ENCODE results near the gene CLK2. TPM values are rescaled to one million over a fixed set of nuclear protein-coding genes. Genes with fewer than 3 reads are reported as not detected.
"Not testable (repeated sequence)": the region's sequence is repeated elsewhere in the genome, so short reads cannot be mapped to it uniquely, and the experiment has no call there.

CLK2 gene
- total RNA-seq, 1 donor from 2014 or later, result 23.5 TPM

DNA sequence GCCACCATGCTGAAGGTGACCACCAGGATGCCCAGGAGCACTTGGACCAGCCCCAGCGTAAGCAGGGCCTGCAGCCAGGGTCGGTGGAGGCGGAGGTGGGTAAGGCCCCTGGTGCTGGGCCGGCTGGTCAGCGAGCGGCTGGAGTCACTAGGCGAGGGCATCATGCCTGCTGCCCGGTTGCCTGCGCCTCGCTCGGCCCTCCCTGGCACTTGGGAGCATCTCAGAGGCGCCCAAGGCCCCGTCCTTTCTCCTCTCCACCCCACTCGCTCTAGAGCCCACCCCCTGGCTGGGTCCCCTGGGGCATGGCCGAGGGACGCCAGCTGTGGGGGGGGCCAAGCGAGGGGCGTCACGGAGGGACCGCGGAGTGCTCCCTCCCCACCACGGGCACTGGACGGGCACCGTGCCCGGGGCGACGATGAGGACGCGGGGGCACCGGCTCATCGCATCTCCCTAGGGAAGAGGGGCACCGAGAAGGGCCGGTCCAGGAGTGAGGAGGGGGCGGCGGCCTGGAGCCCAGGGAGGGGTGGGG, 18.5 kb downstream of the CLK2 start:
- Histone ChIP-seq H3K27ac (ENCODE audit: low read depth, low read length) (peak overlapping the region; percentile 81), H3K27me3 (ENCODE audit: control insufficient read depth in 3 of 3, insufficient read depth in 3 of 3, low read length in 3 of 3) (no peaks in the 10 kb centered on the region), H3K4me1 (ENCODE audit: control insufficient read depth in 3 of 3, insufficient read depth in 3 of 3, low read length in 3 of 3) (peaks cover 21 to 40% (median 35%) of the 10 kb centered on the region in 3 donors), H3K9me3 (ENCODE audit: control insufficient read depth in 3 of 3, low read length in 3 of 3) (no peaks in the 10 kb centered on the region), H3K4me3 (ENCODE audit: low read length in 3 of 3) (peak overlapping the region; percentile 85 to 89 (median 85)), H3K9ac (ENCODE audit: low read depth in 1 of 3, low read length in 3 of 3) (peak overlapping the region; percentile 81 to 94 (median 90)), H3K36me3 (ENCODE audit: control insufficient read depth in 3 of 3, insufficient read depth in 3 of 3, low read length in 3 of 3) (peaks cover 18 to 26% (median 19%) of the 10 kb centered on the region in 3 donors)

DNA sequence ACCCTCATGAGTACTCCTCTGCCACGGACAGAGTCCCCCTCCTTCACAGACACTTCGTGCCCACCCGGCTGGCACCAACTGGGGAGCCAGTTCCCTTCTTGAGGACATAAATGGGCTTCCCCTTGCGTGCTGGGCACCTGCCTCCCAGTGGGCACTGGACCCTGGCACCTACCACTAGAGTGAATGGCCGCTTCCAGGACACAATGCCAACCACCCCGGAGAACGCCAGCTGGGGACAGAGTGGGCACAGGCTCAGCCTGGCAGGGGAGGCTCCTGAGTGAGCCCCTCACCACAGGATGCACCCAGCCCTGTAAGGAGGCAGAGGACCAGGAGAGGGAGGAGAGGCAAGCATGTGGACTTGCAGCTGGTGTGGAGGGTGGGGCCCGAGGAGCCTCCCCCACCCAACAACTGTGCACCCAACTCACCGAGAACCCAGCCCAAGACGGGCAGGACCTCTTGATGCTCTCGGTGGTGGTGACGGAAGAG, 19.0 kb downstream of the CLK2 start:
- Histone ChIP-seq H3K27me3 (ENCODE audit: control insufficient read depth in 3 of 3, insufficient read depth in 3 of 3, low read length in 3 of 3) (no peaks in the 10 kb centered on the region), H3K9me3 (ENCODE audit: control insufficient read depth in 3 of 3, low read length in 3 of 3) (no peaks in the 10 kb centered on the region), H3K27ac (ENCODE audit: low read depth, low read length) (peak overlapping the region; percentile 81), H3K36me3 (ENCODE audit: control insufficient read depth in 3 of 3, insufficient read depth in 3 of 3, low read length in 3 of 3) (peaks cover 17 to 26% (median 18%) of the 10 kb centered on the region in 3 donors), H3K4me3 (ENCODE audit: low read length in 3 of 3) (peak overlapping the region; percentile 78 to 89 (median 85)), H3K4me1 (ENCODE audit: control insufficient read depth in 3 of 3, insufficient read depth in 3 of 3, low read length in 3 of 3) (peaks cover 21 to 40% (median 35%) of the 10 kb centered on the region in 3 donors), H3K9ac (ENCODE audit: low read depth in 1 of 3, low read length in 3 of 3) (peak overlapping the region; percentile 40 to 90 (median 81))

DNA sequence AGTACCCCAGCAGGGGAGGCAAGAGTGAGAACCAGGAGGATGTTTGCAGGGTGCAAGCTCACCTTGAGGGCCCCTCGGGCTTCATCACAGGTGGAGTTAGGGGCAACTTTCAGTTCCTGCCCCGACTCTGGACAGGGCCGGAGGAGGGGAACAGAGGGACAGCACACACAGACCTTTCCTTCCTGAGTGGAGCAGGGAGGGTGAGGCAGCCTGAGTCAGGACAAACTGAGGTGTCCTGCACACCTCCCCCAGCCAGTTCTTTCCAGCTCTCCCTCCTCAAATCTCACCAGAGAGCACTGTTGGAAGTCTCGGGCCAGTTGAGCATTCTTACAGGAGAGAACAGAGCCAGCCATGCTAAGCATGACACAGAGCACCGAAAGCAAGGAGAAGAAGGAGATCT, 19.5 kb downstream of the CLK2 start:
- Histone ChIP-seq H3K9me3 (ENCODE audit: control insufficient read depth in 3 of 3, low read length in 3 of 3) (no peaks in the 10 kb centered on the region), H3K27me3 (ENCODE audit: control insufficient read depth in 3 of 3, insufficient read depth in 3 of 3, low read length in 3 of 3) (no peaks in the 10 kb centered on the region), H3K27ac (ENCODE audit: low read depth, low read length) (peak overlapping the region; percentile 81), H3K4me3 (ENCODE audit: low read length in 3 of 3) (peak overlapping the region; percentile 78 to 89 (median 85)), H3K4me1 (ENCODE audit: control insufficient read depth in 3 of 3, insufficient read depth in 3 of 3, low read length in 3 of 3) (peaks cover 21 to 40% (median 35%) of the 10 kb centered on the region in 3 donors), H3K36me3 (ENCODE audit: control insufficient read depth in 3 of 3, insufficient read depth in 3 of 3, low read length in 3 of 3) (peaks cover 17 to 25% (median 17%) of the 10 kb centered on the region in 3 donors), H3K9ac (ENCODE audit: low read depth in 1 of 3, low read length in 3 of 3) (peak overlapping the region; percentile 40 to 90 (median 81))

DNA sequence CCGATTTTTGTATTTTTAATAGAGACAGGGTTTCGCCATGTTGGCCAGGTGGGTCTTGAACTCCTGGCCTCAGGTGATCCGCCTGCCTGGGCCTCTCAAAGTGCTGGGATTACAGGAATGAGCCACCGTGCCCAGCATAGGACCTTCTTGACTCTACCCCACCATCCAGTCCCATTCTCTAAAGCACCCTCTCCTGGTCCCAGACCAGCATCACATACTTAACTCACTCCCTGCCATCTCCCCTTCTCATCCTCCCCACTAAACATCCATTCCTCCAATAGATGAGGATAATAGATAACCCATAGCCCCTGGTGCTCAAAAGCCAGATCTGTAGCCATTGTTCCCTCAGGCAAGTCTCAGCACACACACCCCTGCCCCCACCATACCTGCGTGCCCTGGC, 20.1 kb downstream of the CLK2 start:
- no peaks in the 10 kb centered on the region for H3K27me3 ChIP-seq (ENCODE audit: control insufficient read depth in 3 of 3, insufficient read depth in 3 of 3, low read length in 3 of 3)
- H3K9ac ChIP-seq (ENCODE audit: low read depth in 1 of 3, low read length in 3 of 3), result no peak overlapping the region
- H3K9me3 ChIP-seq (ENCODE audit: control insufficient read depth in 3 of 3, low read length in 3 of 3), result no peaks in the 10 kb centered on the region
- no peak overlapping the region for H3K27ac ChIP-seq (ENCODE audit: low read depth, low read length)
- H3K4me3 ChIP-seq (ENCODE audit: low read length in 3 of 3), result peak overlapping the region in 2 of 3 donors; percentile 78 to 89
- peaks cover 21 to 40% (median 35%) of the 10 kb centered on the region in 3 donors for H3K4me1 ChIP-seq (ENCODE audit: control insufficient read depth in 3 of 3, insufficient read depth in 3 of 3, low read length in 3 of 3)
- H3K36me3 ChIP-seq (ENCODE audit: control insufficient read depth in 3 of 3, insufficient read depth in 3 of 3, low read length in 3 of 3), result peaks cover 14 to 24% (median 15%) of the 10 kb centered on the region in 3 donors

DNA sequence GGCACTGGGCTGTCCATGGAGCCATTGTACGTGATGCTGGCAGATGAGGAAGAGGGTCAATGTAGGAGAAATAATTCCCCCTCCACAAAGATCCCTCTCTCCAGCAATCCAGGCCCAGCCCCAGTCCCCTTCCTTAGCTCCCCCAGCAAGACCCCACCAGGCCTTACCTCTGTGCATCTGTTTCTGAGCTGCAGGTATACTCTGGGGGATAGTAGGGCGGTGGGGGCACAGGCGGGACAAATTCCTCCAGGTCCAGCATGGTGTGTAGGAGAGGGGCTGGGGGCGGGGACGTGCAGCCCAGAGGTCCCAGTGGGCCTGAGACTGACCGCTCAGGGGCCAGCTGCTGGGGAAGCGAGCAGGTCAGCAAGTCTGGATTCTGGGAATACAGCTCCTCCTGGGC, 21.7 kb downstream of the CLK2 start:
- H3K9me3 ChIP-seq (ENCODE audit: control insufficient read depth in 3 of 3, low read length in 3 of 3), result no peaks in the 10 kb centered on the region
- peaks cover 10 to 27% (median 12%) of the 10 kb centered on the region in 3 donors for H3K36me3 ChIP-seq (ENCODE audit: control insufficient read depth in 3 of 3, insufficient read depth in 3 of 3, low read length in 3 of 3)
- no peaks in the 10 kb centered on the region for H3K27me3 ChIP-seq (ENCODE audit: control insufficient read depth in 3 of 3, insufficient read depth in 3 of 3, low read length in 3 of 3)
- no peak overlapping the region for H3K4me3 ChIP-seq (ENCODE audit: low read length in 3 of 3)
- H3K9ac ChIP-seq (ENCODE audit: low read depth in 1 of 3, low read length in 3 of 3), result peak overlapping the region in 1 of 3 donors; percentile 9
- peaks cover 21 to 38% (median 33%) of the 10 kb centered on the region in 3 donors for H3K4me1 ChIP-seq (ENCODE audit: control insufficient read depth in 3 of 3, insufficient read depth in 3 of 3, low read length in 3 of 3)
- H3K27ac ChIP-seq (ENCODE audit: low read depth, low read length), result no peak overlapping the region

DNA sequence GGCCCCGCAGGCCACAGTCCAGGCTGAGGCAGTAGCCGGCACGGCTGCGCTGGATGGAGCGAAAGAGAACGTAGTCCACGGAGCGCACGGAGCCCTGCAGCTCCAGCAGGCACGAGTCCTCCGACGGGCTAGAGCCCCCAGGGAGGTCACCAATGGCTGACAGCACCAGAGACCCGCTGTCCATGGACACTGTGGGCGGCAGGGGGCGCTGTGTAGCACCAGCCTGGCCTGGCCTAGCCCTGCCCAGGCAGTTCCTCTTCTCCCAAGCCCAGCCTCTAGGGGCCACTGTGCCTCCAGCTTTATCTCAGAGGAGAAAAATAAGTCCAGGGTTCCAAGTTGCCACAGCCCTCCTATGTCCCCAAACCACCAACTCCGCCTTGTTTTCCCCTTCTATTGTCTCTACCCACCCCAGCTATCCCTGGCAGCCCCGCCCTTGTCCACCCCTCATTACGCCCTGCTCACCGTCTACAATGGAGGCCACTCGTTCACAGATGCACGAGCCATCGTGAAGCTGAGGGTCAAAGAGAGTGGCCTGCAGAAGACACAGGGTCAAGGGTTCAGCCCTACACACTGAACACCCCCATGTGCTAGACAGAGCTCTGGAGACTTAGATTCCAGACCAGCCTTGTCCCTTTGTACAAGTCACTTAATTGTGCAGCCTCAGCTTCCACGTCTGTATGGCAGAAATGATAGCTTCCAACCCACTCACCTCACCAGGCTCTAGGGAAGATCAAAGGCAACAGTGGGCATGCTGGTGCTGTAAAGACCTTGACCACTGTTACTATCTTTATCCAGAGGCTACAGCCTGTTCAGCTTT, 22.5 kb downstream of the CLK2 start:
- H3K4me3 ChIP-seq (ENCODE audit: low read length in 3 of 3), result peak overlapping the region in 1 of 3 donors; percentile 65
- no peak overlapping the region for H3K27ac ChIP-seq (ENCODE audit: low read depth, low read length)
- no peaks in the 10 kb centered on the region for H3K27me3 ChIP-seq (ENCODE audit: control insufficient read depth in 3 of 3, insufficient read depth in 3 of 3, low read length in 3 of 3)
- no peaks in the 10 kb centered on the region for H3K9me3 ChIP-seq (ENCODE audit: control insufficient read depth in 3 of 3, low read length in 3 of 3)
- H3K9ac ChIP-seq (ENCODE audit: low read depth in 1 of 3, low read length in 3 of 3), result peak overlapping the region; percentile 63 to 73 (median 64)
- peaks cover 5 to 20% (median 11%) of the 10 kb centered on the region in 3 donors for H3K36me3 ChIP-seq (ENCODE audit: control insufficient read depth in 3 of 3, insufficient read depth in 3 of 3, low read length in 3 of 3)
- peaks cover 18 to 30% (median 25%) of the 10 kb centered on the region in 3 donors for H3K4me1 ChIP-seq (ENCODE audit: control insufficient read depth in 3 of 3, insufficient read depth in 3 of 3, low read length in 3 of 3)

DNA sequence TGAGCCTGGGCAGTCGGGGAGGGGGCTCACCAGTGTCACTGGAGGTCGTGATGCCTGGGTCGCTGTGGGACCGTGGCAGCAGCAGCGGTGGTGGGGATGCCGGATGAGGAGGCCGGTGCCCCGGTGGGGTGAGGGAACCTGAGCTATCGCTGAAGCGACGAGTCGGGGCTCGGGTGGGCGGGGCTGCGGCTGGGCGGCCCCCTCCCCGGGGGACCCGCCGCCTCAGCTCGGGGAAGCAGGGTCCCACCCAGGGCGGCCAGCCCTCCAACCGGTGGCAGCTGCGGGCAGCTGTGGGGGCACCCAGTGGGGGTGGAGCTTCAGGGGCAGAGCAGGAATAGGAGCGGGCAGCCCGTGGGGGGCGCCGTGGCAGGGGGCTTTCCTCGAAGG, 23.1 kb downstream of the CLK2 start:
- no peak overlapping the region for H3K27ac ChIP-seq (ENCODE audit: low read depth, low read length)
- peaks cover 15 to 31% (median 21%) of the 10 kb centered on the region in 3 donors for H3K4me1 ChIP-seq (ENCODE audit: control insufficient read depth in 3 of 3, insufficient read depth in 3 of 3, low read length in 3 of 3)
- peak overlapping the region in 1 of 3 donors; percentile 65 for H3K4me3 ChIP-seq (ENCODE audit: low read length in 3 of 3)
- peaks cover 5 to 20% (median 11%) of the 10 kb centered on the region in 3 donors for H3K36me3 ChIP-seq (ENCODE audit: control insufficient read depth in 3 of 3, insufficient read depth in 3 of 3, low read length in 3 of 3)
- H3K9ac ChIP-seq (ENCODE audit: low read depth in 1 of 3, low read length in 3 of 3), result peak overlapping the region; percentile 63 to 73 (median 64)
- H3K27me3 ChIP-seq (ENCODE audit: control insufficient read depth in 3 of 3, insufficient read depth in 3 of 3, low read length in 3 of 3), result no peaks in the 10 kb centered on the region
- no peaks in the 10 kb centered on the region for H3K9me3 ChIP-seq (ENCODE audit: control insufficient read depth in 3 of 3, low read length in 3 of 3)

DNA sequence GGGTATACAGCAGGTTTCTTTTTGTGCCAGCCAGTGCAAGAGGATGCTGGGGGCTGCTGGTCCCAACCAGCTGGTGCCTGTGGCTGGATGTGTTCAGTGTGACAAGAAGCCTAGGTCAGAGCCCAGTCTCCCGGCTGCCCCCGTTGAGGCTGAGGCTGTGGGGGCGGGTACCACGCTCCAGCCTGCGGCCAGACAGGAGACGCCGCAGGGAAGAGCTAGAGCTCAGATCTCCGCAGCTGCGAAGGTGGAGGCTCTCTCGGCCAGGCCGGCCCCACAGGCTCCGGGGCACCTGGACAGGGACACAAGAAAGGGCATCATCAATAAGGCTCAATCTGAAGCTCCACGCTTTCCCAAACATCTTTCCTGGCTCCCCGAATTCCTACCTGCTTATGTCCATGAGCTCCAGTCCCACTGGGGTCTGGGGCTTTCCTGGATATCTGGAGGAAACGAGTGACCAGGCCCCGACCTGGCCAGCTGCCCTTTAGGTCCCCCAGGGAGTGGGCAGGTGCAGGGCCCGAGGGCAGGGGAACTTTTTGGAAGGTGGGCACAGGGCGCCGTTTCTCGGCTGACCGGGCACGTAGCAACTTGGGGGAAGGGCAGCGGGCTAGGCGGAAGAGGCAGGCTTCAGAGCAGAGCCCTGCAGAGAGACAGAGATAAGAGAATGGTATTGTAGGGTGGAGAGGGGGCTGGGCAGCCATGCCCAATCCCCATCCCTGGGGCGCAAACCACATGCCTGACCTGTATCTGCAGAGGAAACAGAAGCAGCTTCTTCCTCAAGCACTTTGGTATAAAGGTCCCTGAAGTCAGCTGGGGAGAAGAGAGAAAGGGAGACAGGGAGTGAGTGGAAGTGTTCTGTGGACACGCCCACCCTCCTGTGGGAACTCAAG, 25.4 kb downstream of the CLK2 start:
- Histone ChIP-seq H3K36me3 (ENCODE audit: control insufficient read depth in 3 of 3, insufficient read depth in 3 of 3, low read length in 3 of 3) (peaks cover 5 to 17% (median 11%) of the 10 kb centered on the region in 3 donors), H3K27me3 (ENCODE audit: control insufficient read depth in 3 of 3, insufficient read depth in 3 of 3, low read length in 3 of 3) (no peaks in the 10 kb centered on the region), H3K27ac (ENCODE audit: low read depth, low read length) (no peak overlapping the region), H3K4me3 (ENCODE audit: low read length in 3 of 3) (no peak overlapping the region), H3K9me3 (ENCODE audit: control insufficient read depth in 3 of 3, low read length in 3 of 3) (no peaks in the 10 kb centered on the region), H3K9ac (ENCODE audit: low read depth in 1 of 3, low read length in 3 of 3) (no peak overlapping the region), H3K4me1 (ENCODE audit: control insufficient read depth in 3 of 3, insufficient read depth in 3 of 3, low read length in 3 of 3) (peaks cover 19 to 29% (median 20%) of the 10 kb centered on the region in 3 donors)

DNA sequence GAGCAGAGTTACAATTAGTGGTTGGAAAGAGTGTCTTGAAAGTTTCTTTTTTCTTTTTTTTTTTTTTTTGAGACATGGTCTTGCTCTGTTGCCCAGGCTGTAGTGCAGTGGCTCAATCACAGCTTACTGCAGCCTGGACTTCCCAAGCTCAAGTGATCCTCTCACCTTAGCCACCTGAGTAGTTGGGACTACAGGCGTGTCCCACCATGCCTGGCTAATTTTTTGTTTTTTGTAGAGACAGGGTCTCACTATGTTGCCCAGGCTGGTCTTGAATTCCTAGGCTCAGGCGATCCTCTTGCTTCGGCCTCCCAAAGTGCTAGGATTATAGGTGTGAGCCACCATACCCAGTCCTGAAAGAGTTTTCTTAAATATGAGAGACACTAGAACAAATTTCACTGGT, 26.5 kb downstream of the CLK2 start:
- H3K27me3 ChIP-seq (ENCODE audit: control insufficient read depth in 3 of 3, insufficient read depth in 3 of 3, low read length in 3 of 3); H3K9me3 ChIP-seq (ENCODE audit: control insufficient read depth in 3 of 3, low read length in 3 of 3); H3K4me3 ChIP-seq (ENCODE audit: low read length in 3 of 3): not testable (repeated sequence)

More for the DNA sequence above, 26.5 kb downstream of the CLK2 start:
- Histone ChIP-seq H3K4me1 (ENCODE audit: control insufficient read depth in 3 of 3, insufficient read depth in 3 of 3, low read length in 3 of 3) (peaks cover 21 to 34% (median 21%) of the 10 kb centered on the region in 3 donors), H3K36me3 (ENCODE audit: control insufficient read depth in 3 of 3, insufficient read depth in 3 of 3, low read length in 3 of 3) (peaks cover 5 to 17% (median 11%) of the 10 kb centered on the region in 3 donors)
- not testable (repeated sequence) for H3K9ac ChIP-seq (ENCODE audit: low read depth in 1 of 3, low read length in 3 of 3); H3K27ac ChIP-seq (ENCODE audit: low read depth, low read length)
